H1 (cell line): Measurements from ENCODE around the gene GSTA3. TPM values are rescaled to one million over a fixed set of nuclear protein-coding genes. Genes with fewer than 3 reads are reported as not detected.
"Not testable (repeated sequence)": the region's sequence is repeated elsewhere in the genome, so short reads cannot be mapped to it uniquely, and the experiment has no call there.

ENCODE experiments used
- CTCF ChIA-PET: fragments of 300-600 bp; sonication (Branson Sonifier 250); formaldehyde crosslinking; loops from one replicate; lab custom pipeline; 2021; ENCODE audit not compliant: partially characterized antibody; lab: Charles Lee
- POLR2A ChIA-PET: fragments of 300-600 bp; sonication (Branson Sonifier 250); formaldehyde crosslinking; loops from one replicate; lab custom pipeline; 2021; ENCODE audit warnings: inconsistent platforms; ENCODE audit not compliant: partially characterized antibody; lab: Charles Lee
- DNase-seq, 2 experiments: peaks; one replicate each; pipeline versions ENCODE4 v3.0.0 to v3.0.0-alpha.2; 2010 to 2022; ENCODE audit warnings: low spot score in 2 of 2, low read depth in 1 of 2, mixed read lengths in 1 of 2
- FAIRE-seq: peaks from 2 replicates; lab custom pipeline; 2011; peaks lifted over from hg19 to GRCh38; lab: Jason Lieb, UNC
- H2AFZ ChIP-seq: 2 replicates; pipeline ENCODE4 v1.8.1; 2012; ENCODE audit warnings: low read length, inconsistent platforms
- H2AK5ac ChIP-seq: 2 replicates; pipeline ENCODE4 v1.6.1; 2013; ENCODE audit warnings: low read depth, low read length
- H2BK120ac ChIP-seq: replicated peaks from 2 replicates; pipeline ENCODE3; 2013; ENCODE audit warnings: low read depth, low read length, inconsistent platforms
- H2BK12ac ChIP-seq: 2 replicates; pipeline ENCODE4 v1.6.1; 2013; ENCODE audit warnings: low read depth, low read length
- H2BK15ac ChIP-seq: 2 replicates; pipeline ENCODE4 v1.6.1; 2013; ENCODE audit warnings: low read length
- H2BK20ac ChIP-seq: 2 replicates; pipeline ENCODE4 v1.6.1; 2013; ENCODE audit warnings: low read length
- H2BK5ac ChIP-seq: 2 replicates; pipeline ENCODE4 v1.6.1; 2013; ENCODE audit warnings: low read depth, low read length
- H3K14ac ChIP-seq: 2 replicates; pipeline ENCODE4 v1.6.1; 2013; ENCODE audit warnings: inconsistent platforms; ENCODE audit not compliant: insufficient read length
- H3K18ac ChIP-seq: 2 replicates; pipeline ENCODE4 v1.6.1; 2013; ENCODE audit warnings: low read length; ENCODE audit errors: extremely low read depth
- H3K23ac ChIP-seq: 2 replicates; pipeline ENCODE4 v1.6.1; 2013; ENCODE audit warnings: inconsistent platforms; ENCODE audit not compliant: insufficient read length
- H3K23me2 ChIP-seq: 2 replicates; pipeline ENCODE4 v1.6.1; 2013; ENCODE audit warnings: low read depth, low read length
- H3K27ac ChIP-seq: 2 replicates; pipeline ENCODE4 v1.6.1; 2011; ENCODE audit warnings: low read depth, low read length, inconsistent platforms
- H3K27me3 ChIP-seq, 4 experiments: replicated peaks in 1 of 4; 1 replicate in 1 of 4; 2 replicates in 3 of 4; pipeline versions ENCODE4 v1.6.1 to v1.8.1; 2011 to 2013; ENCODE audit warnings: low read length in 3 of 4, mild to moderate bottlenecking in 3 of 4, inconsistent platforms in 2 of 4, mixed read lengths in 2 of 4, moderate library complexity in 1 of 4; ENCODE audit not compliant: control insufficient read depth in 3 of 4, insufficient read depth in 3 of 4; ENCODE audit errors: extremely low read depth in 1 of 4
- H3K36me3 ChIP-seq, 4 experiments: 2 replicates each; pipeline versions ENCODE4 v1.6.1 to v1.8.1; 2011 to 2013; ENCODE audit warnings: mild to moderate bottlenecking in 4 of 4, low read length in 3 of 4, moderate library complexity in 2 of 4, control low read depth in 1 of 4, inconsistent platforms in 1 of 4; ENCODE audit not compliant: insufficient read depth in 4 of 4, control insufficient read depth in 2 of 4
- H3K4ac ChIP-seq: replicated peaks from 2 replicates; pipeline ENCODE3; 2013; ENCODE audit warnings: low read length, low read depth, mixed read lengths, inconsistent platforms; ENCODE audit not compliant: insufficient read length
- H3K4me1 ChIP-seq, 4 experiments: replicated peaks in 1 of 4; 1 replicate in 1 of 4; 2 replicates in 3 of 4; pipeline versions ENCODE4 v1.6.1 to v1.8.1; 2011 to 2013; ENCODE audit warnings: low read length in 3 of 4, inconsistent platforms in 2 of 4, mixed read lengths in 1 of 4; ENCODE audit not compliant: insufficient read depth in 4 of 4, control insufficient read depth in 3 of 4
- H3K4me2 ChIP-seq, 2 experiments: 2 replicates each; pipeline versions ENCODE4 v1.6.1 to v1.8.1; 2011 to 2013; ENCODE audit warnings: low read depth in 2 of 2, low read length in 2 of 2, control low read depth in 1 of 2, inconsistent platforms in 1 of 2, mild to moderate bottlenecking in 1 of 2; ENCODE audit not compliant: insufficient read depth in 1 of 2
- H3K4me3 ChIP-seq, 4 experiments: fragments of 200-600, 300-600 bp in 1 of 4; sonication (generic), shearing (Covaris generic), sonication (Bioruptor Twin) in 1 of 4; 2 replicates each; pipeline versions ENCODE4 v1.5.1 to v1.8.1; 2011 to 2016; ENCODE audit warnings: low read length in 4 of 4, low read depth in 3 of 4, control low read depth in 2 of 4, inconsistent platforms in 2 of 4, mild to moderate bottlenecking in 2 of 4, mixed read lengths in 1 of 4, moderate library complexity in 1 of 4; ENCODE audit not compliant: insufficient read depth in 2 of 4; ENCODE audit errors: extremely low read depth in 1 of 4
- H3K56ac ChIP-seq: replicated peaks from 2 replicates; pipeline ENCODE3; 2013; ENCODE audit warnings: low read depth, mild to moderate bottlenecking, mixed read lengths, low read length, inconsistent platforms; ENCODE audit not compliant: insufficient read length
- H3K79me1 ChIP-seq: 2 replicates; pipeline ENCODE4 v1.6.1; 2013; ENCODE audit warnings: low read depth, low read length, control low read depth
- H3K79me2 ChIP-seq, 2 experiments: 2 replicates each; pipeline versions ENCODE4 v1.6.1 to v1.8.1; 2012 to 2013; ENCODE audit warnings: low read length in 2 of 2, mild to moderate bottlenecking in 2 of 2, inconsistent platforms in 1 of 2; ENCODE audit not compliant: insufficient read depth in 2 of 2, control insufficient read depth in 1 of 2
- H3K9ac ChIP-seq, 4 experiments: replicated peaks in 1 of 4; 1 replicate in 1 of 4; 2 replicates in 3 of 4; pipeline versions ENCODE4 v1.6.1 to v1.8.1; 2011 to 2013; ENCODE audit warnings: low read depth in 3 of 4, low read length in 3 of 4, control low read depth in 2 of 4, mild to moderate bottlenecking in 2 of 4, moderate library complexity in 2 of 4, inconsistent platforms in 1 of 4; ENCODE audit errors: extremely low read depth in 1 of 4
- H3K9me3 ChIP-seq, 2 experiments: 2 replicates each; pipeline versions ENCODE4 v1.6.1 to v1.8.1; 2012 to 2013; ENCODE audit warnings: mild to moderate bottlenecking in 2 of 2, moderate library complexity in 2 of 2, control low read depth in 1 of 2, inconsistent platforms in 1 of 2, low read depth in 1 of 2, low read length in 1 of 2, mixed read lengths in 1 of 2; ENCODE audit not compliant: insufficient read depth in 2 of 2
- H4K20me1 ChIP-seq, 2 experiments: replicated peaks in 1 of 2; 2 replicates each; pipeline versions ENCODE3 to v1.8.1; 2011 to 2013; ENCODE audit warnings: inconsistent platforms in 2 of 2, low read length in 2 of 2, mild to moderate bottlenecking in 1 of 2; ENCODE audit not compliant: insufficient read depth in 2 of 2, control insufficient read depth in 1 of 2
- H4K5ac ChIP-seq: 2 replicates; pipeline ENCODE4 v1.6.1; 2013; ENCODE audit warnings: low read length, low read depth, mixed read lengths, inconsistent platforms; ENCODE audit not compliant: insufficient read length
- H4K8ac ChIP-seq: 2 replicates; pipeline ENCODE4 v1.8.0; 2013; ENCODE audit warnings: mild to moderate bottlenecking, moderate library complexity, low read length, inconsistent platforms; ENCODE audit not compliant: insufficient read depth; ENCODE audit errors: extremely low read depth
- H4K91ac ChIP-seq: replicated peaks from 2 replicates; pipeline ENCODE3; 2013; ENCODE audit warnings: low read length, mixed read lengths, inconsistent platforms; ENCODE audit not compliant: insufficient read length
- WGBS, 2 experiments: shearing (Covaris generic) in 1 of 2; methylation state at CpG; one replicate each; pipeline versions ENCODE4 v1.1.6 to v1.1.7; 2013 to 2015; ENCODE audit warnings: low lambda C conversion rate in 2 of 2, mixed read lengths in 2 of 2, inconsistent platforms in 1 of 2, low coverage in 1 of 2, missing lambda C conversion rate in 1 of 2; ENCODE audit not compliant: insufficient replicate concordance in 2 of 2, insufficient coverage in 1 of 2, insufficient read length in 1 of 2; ENCODE audit errors: extremely low coverage in 1 of 2, missing lambda C conversion rate in 1 of 2; 5-methylcytosine and 5-hydroxymethylcytosine counted together
- polyA plus RNA-seq, 7 experiments: library from polyadenylated mRNA; depleted of rRNA in 3 of 7; stranded (reverse) in 5 of 7; unstranded in 2 of 7; fragments of >200 nt in 5 of 7; fragments of 200-250 nt in 2 of 7; gene quantifications; 1 replicate in 5 of 7; 2 replicates in 1 of 7; 4 replicates in 1 of 7; pipeline versions ENCODE4 v1.2.1 to v1.2.3, GENCODE V29; 2011 to 2013; ENCODE audit warnings: missing spikeins in 2 of 7, mixed read lengths in 2 of 7
- total RNA-seq: library from RNA; stranded (reverse); fragmentation: NEBNext Ultra II Directional; extraction: Animal tissue kit (Norgen Biotek cat#: 25700); gene quantifications from 2 replicates; pipeline ENCODE4 v1.2.1, GENCODE V29; 2021

The GSTA3 gene
- total and polyA plus RNA-seq, 2 of the 8 experiments (the other 6 are each of a cell fraction or from before 2014, with no cell fraction given): not detected

- H3K9me3 ChIP-seq, H2BK15ac ChIP-seq, H3K23ac ChIP-seq, H3K18ac ChIP-seq, POLR2A ChIA-PET, H2BK120ac ChIP-seq, H3K4me1 ChIP-seq, H3K36me3 ChIP-seq, H2BK20ac ChIP-seq, H4K20me1 ChIP-seq, H4K91ac ChIP-seq, H3K23me2 ChIP-seq, H3K56ac ChIP-seq, H3K14ac ChIP-seq, H3K4me3 ChIP-seq, H4K5ac ChIP-seq, H3K79me2 ChIP-seq, FAIRE-seq, H2BK12ac ChIP-seq, H3K9ac ChIP-seq, H2AFZ ChIP-seq, DNase-seq, H4K8ac ChIP-seq, H3K27me3 ChIP-seq, H3K4ac ChIP-seq, H3K27ac ChIP-seq, H2BK5ac ChIP-seq, H3K79me1 ChIP-seq, H2AK5ac ChIP-seq, H3K4me2 ChIP-seq: not testable (repeated sequence)
- whole genome bisulfite sequencing, 2 experiments: 87% methylated on average over 10 of the region's 10 CpGs; no CpG with 5 or more reads in 1 of the 2 experiments
- CTCF ChIA-PET: interaction anchor here (0.6 to 1.3 kb wide), 4 partner anchors 51 to 407 kb away, joined by 3 to 5 read pairs (median 4); partner anchors contain the start of gene GSTA4
These were observed 33.3 kb upstream of the GSTA3 start for GRCh38 chr6:52942821-52943220.
